Measurements from ENCODE around the gene KRTAP5-1.

Gene KRTAP5-1

GRCh38 chr11:1574238-1574932 is 10.7 kb downstream of the KRTAP5-1 start:
- no peak for DNase-seq (ENCODE audit: low read depth, low spot score)
- H3K4me3 ChIP-seq (ENCODE audit: low read length) = no peak overlapping the region

GRCh38 chr11:1573903-1574237 is 11.2 kb downstream of the KRTAP5-1 start:
- DNase-seq (ENCODE audit: low read depth, low spot score) = no peak

GRCh38 chr11:1573077-1573902 is 11.8 kb downstream of the KRTAP5-1 start:
- DNase-seq (ENCODE audit: low read depth, low spot score) = no peak
- no peak overlapping the region for H3K4me3 ChIP-seq (ENCODE audit: low read length)

More at GRCh38 chr11:1573903-1574237, 11.2 kb downstream of the KRTAP5-1 start:
- H3K4me3 ChIP-seq (ENCODE audit: low read length) = no peak overlapping the region

GRCh38 chr11:1572197-1573076 is 12.6 kb downstream of the KRTAP5-1 start, which contains the start of gene DUSP8:
DUSP8 (minus strand) TSS chr11:1572271; CDS start chr11:1565826, 6,445 bp downstream.
- peak; percentile 56 for DNase-seq (ENCODE audit: low read depth, low spot score)
- peak within 1 kb of the TSS; percentile 18 for H3K4me3 ChIP-seq (ENCODE audit: low read length)

- no peak for DNase-seq (ENCODE audit: low read depth, low spot score)
- no peak overlapping the region for H3K4me3 ChIP-seq (ENCODE audit: low read length)
These were observed 13.3 kb downstream of the KRTAP5-1 start for GRCh38 chr11:1571760-1572196.

- DNase-seq (ENCODE audit: low read depth, low spot score) = peak; percentile 32
- peak overlapping the region; percentile 18 for H3K4me3 ChIP-seq (ENCODE audit: low read length)
These were observed 14.0 kb downstream of the KRTAP5-1 start for GRCh38 chr11:1570896-1571759.

GRCh38 chr11:1570531-1570895 is 14.6 kb downstream of the KRTAP5-1 start:
- H3K4me3 ChIP-seq (ENCODE audit: low read length) = no peak overlapping the region
- DNase-seq (ENCODE audit: low read depth, low spot score) = no peak

GRCh38 chr11:1570001-1570453 is 15.1 kb downstream of the KRTAP5-1 start:
- DNase-seq (ENCODE audit: low read depth, low spot score) = no peak
- no peak overlapping the region for H3K4me3 ChIP-seq (ENCODE audit: low read length)

- no peak overlapping the region for H3K4me3 ChIP-seq (ENCODE audit: low read length)
- DNase-seq (ENCODE audit: low read depth, low spot score) = no peak
These were observed 15.8 kb downstream of the KRTAP5-1 start for GRCh38 chr11:1569251-1569780.

- DNase-seq (ENCODE audit: low read depth, low spot score) = peak; percentile 49
- H3K4me3 ChIP-seq (ENCODE audit: low read length) = no peak overlapping the region
These were observed 16.6 kb downstream of the KRTAP5-1 start for GRCh38 chr11:1568441-1568911.

GRCh38 chr11:1567721-1568100 is 17.4 kb downstream of the KRTAP5-1 start:
- DNase-seq (ENCODE audit: low read depth, low spot score) = no peak

GRCh38 chr11:1567052-1567720 is 17.9 kb downstream of the KRTAP5-1 start:
- no peak overlapping the region for H3K4me3 ChIP-seq (ENCODE audit: low read length)
- no peak for DNase-seq (ENCODE audit: low read depth, low spot score)

More at GRCh38 chr11:1567721-1568100, 17.4 kb downstream of the KRTAP5-1 start:
- H3K4me3 ChIP-seq (ENCODE audit: low read length) = no peak overlapping the region

- DNase-seq (ENCODE audit: low read depth, low spot score) = no peak
- no peak overlapping the region for H3K4me3 ChIP-seq (ENCODE audit: low read length)
These were observed 18.6 kb downstream of the KRTAP5-1 start for GRCh38 chr11:1566381-1567051.

- no peak overlapping the region for H3K4me3 ChIP-seq (ENCODE audit: low read length)
- no peak for DNase-seq (ENCODE audit: low read depth, low spot score)
These were observed 19.2 kb downstream of the KRTAP5-1 start for GRCh38 chr11:1565904-1566247.

- no peak for DNase-seq (ENCODE audit: low read depth, low spot score)
- H3K4me3 ChIP-seq (ENCODE audit: low read length) = no peak overlapping the region
These were observed 19.7 kb downstream of the KRTAP5-1 start for GRCh38 chr11:1565173-1565903.

- no peak for DNase-seq (ENCODE audit: low read depth, low spot score)
- no peak overlapping the region for H3K4me3 ChIP-seq (ENCODE audit: low read length)
These were observed 20.4 kb downstream of the KRTAP5-1 start for GRCh38 chr11:1564535-1565172.

All from Jurkat, Clone E6-1 (cell line).